ENCODE data around the gene CLRN1. TPM values are rescaled to one million over a fixed set of nuclear protein-coding genes. Genes with fewer than 3 reads are reported as not detected.

CLRN1 gene
- total RNA-seq, 1 experiment from 2014 or later, result not detected

- DNase-seq (ENCODE audit: low read depth), result no peak
Measured at GRCh38 chr3:150876611-150877265, 95.8 kb downstream of the CLRN1 start.

Other genes with a start within 250 kb of the CLRN1 start
- 21.9 and 26.7 TPM in 2 replicates for gene SIAH2, start 209.6 kb downstream of the CLRN1 start, total RNA-seq (2014; rRNA removed; shearing (Covaris generic))
- not detected in 2 replicates for gene MINDY4B, start 67.3 kb downstream of the CLRN1 start, total RNA-seq (2014; rRNA removed; shearing (Covaris generic))
- gene MED12L, start 112.9 kb upstream of the CLRN1 start, total RNA-seq (2014; rRNA removed; shearing (Covaris generic)), result 0.10 and 0.12 TPM in 2 replicates
- not detected in 2 replicates for gene GPR171, start 230.5 kb upstream of the CLRN1 start, total RNA-seq (2014; rRNA removed; shearing (Covaris generic))

All from RPMI7951 (cell line).